Gastroesophageal sphincter (tissue), 4 donors: ENCODE measurements around the gene PPP1R13B. TPM values are rescaled to one million over a fixed set of nuclear protein-coding genes. Genes with fewer than 3 reads are reported as not detected.

Source experiments
- ATAC-seq: fragments of 150-250 bp; one replicate; pipeline ENCODE4 v1.9.1; 2016; ENCODE audit warnings: mild to moderate bottlenecking, moderate library complexity
- H3K27ac ChIP-seq, 4 donors: fragments of 200-600 bp; sonication (generic) in 3 of 4; 1 replicate in 3 of 4; 2 replicates in 1 of 4; pipeline ENCODE4 v1.5.1; 2016 to 2019
- H3K27me3 ChIP-seq: fragments of 200-600 bp; sonication (generic); one replicate; pipeline ENCODE4 v1.5.1; 2019
- H3K36me3 ChIP-seq, 2 donors: fragments of 200-600 bp; sonication (generic); one replicate each; pipeline ENCODE4 v1.5.1; 2019; ENCODE audit warnings: control low read depth in 1 of 2
- H3K4me1 ChIP-seq, 3 donors: fragments of 200-600 bp; sonication (generic); 1 replicate in 2 of 3; 2 replicates in 1 of 3; pipeline ENCODE4 v1.5.1; 2016 to 2019; ENCODE audit warnings: control low read depth in 2 of 3
- H3K4me3 ChIP-seq, 2 donors: fragments of 200-600 bp; sonication (generic); one replicate each; pipeline ENCODE4 v1.5.1; 2019; ENCODE audit warnings: mild to moderate bottlenecking in 1 of 2, moderate library complexity in 1 of 2
- H3K9me3 ChIP-seq, 3 donors: fragments of 200-600 bp; sonication (generic); one replicate each; pipeline ENCODE4 v1.5.1; 2017 to 2019; ENCODE audit warnings: control low read depth in 2 of 3
- EP300 ChIP-seq: sonication (generic); formaldehyde crosslinking; IDR thresholded peaks from one replicate; pipeline ENCODE4 v1.6.1; 2017; ENCODE audit warnings: antibody characterized with exemption, mild to moderate bottlenecking
- POLR2A ChIP-seq, 2 donors: fragments of 450-650 bp; IDR thresholded peaks; one replicate each; pipeline ENCODE4 v1.6.1; 2017; ENCODE audit warnings: antibody characterized with exemption in 2 of 2, mild to moderate bottlenecking in 2 of 2, moderate library complexity in 1 of 2
- POLR2AphosphoS5 ChIP-seq: sonication (generic); formaldehyde crosslinking; IDR thresholded peaks from one replicate; pipeline ENCODE4 v1.6.1; 2017; ENCODE audit warnings: antibody characterized with exemption
- WGBS, 2 donors: methylation state at CpG; one replicate each; pipeline ENCODE4 v1.1.5; 2018; ENCODE audit warnings: low coverage in 1 of 2; 5-methylcytosine and 5-hydroxymethylcytosine counted together
- total RNA-seq, 4 donors: library from RNA; depleted of rRNA; stranded (reverse); fragments of >200 nt; gene quantifications; one replicate each; pipeline ENCODE4 v1.1.0, GENCODE V29; 2016
- TF ChIP-seq, protein P1 (sequence below), 4 experiments: fragments of 200-600 bp in 2 of 4; fragments of 450-650 bp in 2 of 4; sonication (generic) in 1 of 4; IDR thresholded peaks; one replicate each; pipeline ENCODE4 v1.5.1; 2017 to 2019; ENCODE audit warnings: antibody characterized with exemption in 4 of 4, mild to moderate bottlenecking in 2 of 4, moderate library complexity in 2 of 4

The PPP1R13B gene
- total RNA-seq, 4 donors from 2014 or later = 13.9 to 24.8 (median 17.5) TPM

DNA sequence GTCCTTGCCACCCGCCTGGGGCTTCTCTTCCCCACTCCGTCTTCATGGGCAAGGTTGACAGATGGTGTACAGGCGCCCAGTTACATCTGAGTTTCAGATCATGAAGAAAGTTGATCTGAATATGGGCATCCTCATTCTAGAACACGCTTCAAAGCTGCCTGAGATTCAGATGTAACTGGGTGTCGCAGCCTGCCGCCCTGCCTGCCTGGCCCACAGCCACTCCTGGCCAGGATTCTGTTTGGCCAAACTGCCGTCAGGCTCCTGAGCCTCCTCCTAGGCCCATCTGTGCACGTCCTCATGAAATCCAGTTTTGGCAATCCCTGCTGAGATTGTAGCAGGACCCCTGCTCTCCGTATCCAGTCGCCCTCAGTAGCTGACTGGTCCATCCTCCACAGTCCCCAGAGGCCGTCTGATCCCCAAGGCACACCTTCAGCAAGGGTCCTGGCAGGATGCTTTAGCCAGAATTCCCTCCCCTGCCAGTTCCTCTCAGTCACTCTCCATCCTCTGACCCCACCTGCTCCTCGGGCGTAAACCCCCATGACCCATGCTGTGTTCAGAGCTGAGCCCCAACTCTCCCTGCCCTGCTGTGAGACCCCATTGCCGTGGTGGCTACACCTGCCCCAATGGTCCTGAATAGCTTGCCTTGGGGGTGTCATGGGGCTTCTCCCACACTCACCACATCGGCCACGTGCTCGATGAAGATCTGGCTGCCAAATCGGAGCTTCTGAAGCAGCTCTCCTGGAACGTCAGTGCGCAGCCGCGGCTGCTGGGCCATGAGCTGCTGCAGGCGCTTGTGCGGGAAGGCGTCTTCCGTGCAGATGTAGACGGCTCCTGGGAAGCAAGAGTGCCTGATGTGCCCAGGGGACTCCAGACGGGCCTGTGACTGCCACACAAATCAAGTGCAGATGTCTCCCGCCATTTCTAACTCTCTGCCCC lies 144.6 kb downstream of the PPP1R13B start:
- H3K36me3 ChIP-seq = peaks cover 0 to 99% of the 10 kb centered on the region in 2 donors

DNA sequence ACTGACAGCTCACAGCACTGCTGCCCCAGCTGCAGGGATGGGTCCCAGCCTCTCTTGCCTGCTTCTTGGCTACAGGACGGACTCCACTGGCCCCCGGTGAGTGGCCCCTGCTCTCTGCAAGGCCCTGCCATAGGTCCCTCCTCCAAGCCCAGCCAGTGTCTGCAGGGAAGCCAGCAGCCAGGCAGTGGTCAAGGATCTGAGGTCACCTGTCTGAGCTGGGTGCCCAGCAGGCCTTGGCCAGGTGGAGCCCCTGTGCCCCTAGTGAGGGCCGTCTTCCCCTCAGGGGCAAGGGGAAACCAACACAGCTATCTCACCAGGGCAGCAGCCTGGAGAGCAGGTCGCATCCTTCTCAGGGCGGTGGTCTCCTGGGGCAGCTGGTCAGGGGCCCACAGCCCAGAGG lies 145.3 kb downstream of the PPP1R13B start:
- Histone ChIP-seq H3K27ac (no peak overlapping the region), H3K4me3 (no peak overlapping the region), H3K36me3 (peaks cover 0 to 97% of the 10 kb centered on the region in 2 donors), H3K27me3 (no peaks in the 10 kb centered on the region), H3K9me3 (no peaks in the 10 kb centered on the region), H3K4me1 (peaks cover 3 to 86% (median 20%) of the 10 kb centered on the region in 3 donors)
- no peak for ATAC-seq
- TF ChIP-seq POLR2A (IDR thresholded peaks at IDR 0.05) (no peak), POLR2AphosphoS5 (no peak), EP300 (no peak)
- TF ChIP-seq, protein P1, sequence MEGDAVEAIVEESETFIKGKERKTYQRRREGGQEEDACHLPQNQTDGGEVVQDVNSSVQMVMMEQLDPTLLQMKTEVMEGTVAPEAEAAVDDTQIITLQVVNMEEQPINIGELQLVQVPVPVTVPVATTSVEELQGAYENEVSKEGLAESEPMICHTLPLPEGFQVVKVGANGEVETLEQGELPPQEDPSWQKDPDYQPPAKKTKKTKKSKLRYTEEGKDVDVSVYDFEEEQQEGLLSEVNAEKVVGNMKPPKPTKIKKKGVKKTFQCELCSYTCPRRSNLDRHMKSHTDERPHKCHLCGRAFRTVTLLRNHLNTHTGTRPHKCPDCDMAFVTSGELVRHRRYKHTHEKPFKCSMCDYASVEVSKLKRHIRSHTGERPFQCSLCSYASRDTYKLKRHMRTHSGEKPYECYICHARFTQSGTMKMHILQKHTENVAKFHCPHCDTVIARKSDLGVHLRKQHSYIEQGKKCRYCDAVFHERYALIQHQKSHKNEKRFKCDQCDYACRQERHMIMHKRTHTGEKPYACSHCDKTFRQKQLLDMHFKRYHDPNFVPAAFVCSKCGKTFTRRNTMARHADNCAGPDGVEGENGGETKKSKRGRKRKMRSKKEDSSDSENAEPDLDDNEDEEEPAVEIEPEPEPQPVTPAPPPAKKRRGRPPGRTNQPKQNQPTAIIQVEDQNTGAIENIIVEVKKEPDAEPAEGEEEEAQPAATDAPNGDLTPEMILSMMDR (IDR thresholded peaks at IDR 0.05) = no peak
- WGBS, 2 donors = no CpG with 5 or more reads among the region's 5 CpGs

More for the DNA sequence above, 144.6 kb downstream of the PPP1R13B start:
- Histone ChIP-seq H3K4me3 (no peak overlapping the region), H3K27ac (peak overlapping the region in 2 of 4 donors; percentile 36 to 67), H3K9me3 (no peaks in the 10 kb centered on the region), H3K4me1 (peaks cover 0 to 82% (median 13%) of the 10 kb centered on the region in 3 donors), H3K27me3 (no peaks in the 10 kb centered on the region)
- no peak for TF ChIP-seq POLR2AphosphoS5
- TF ChIP-seq EP300 = no peak
- no peak for TF ChIP-seq POLR2A (IDR thresholded peaks at IDR 0.05)
- no peak for ATAC-seq
- WGBS, 2 donors = 36 to 70% methylated on average over 2 to 3 of the region's 29 CpGs

DNA sequence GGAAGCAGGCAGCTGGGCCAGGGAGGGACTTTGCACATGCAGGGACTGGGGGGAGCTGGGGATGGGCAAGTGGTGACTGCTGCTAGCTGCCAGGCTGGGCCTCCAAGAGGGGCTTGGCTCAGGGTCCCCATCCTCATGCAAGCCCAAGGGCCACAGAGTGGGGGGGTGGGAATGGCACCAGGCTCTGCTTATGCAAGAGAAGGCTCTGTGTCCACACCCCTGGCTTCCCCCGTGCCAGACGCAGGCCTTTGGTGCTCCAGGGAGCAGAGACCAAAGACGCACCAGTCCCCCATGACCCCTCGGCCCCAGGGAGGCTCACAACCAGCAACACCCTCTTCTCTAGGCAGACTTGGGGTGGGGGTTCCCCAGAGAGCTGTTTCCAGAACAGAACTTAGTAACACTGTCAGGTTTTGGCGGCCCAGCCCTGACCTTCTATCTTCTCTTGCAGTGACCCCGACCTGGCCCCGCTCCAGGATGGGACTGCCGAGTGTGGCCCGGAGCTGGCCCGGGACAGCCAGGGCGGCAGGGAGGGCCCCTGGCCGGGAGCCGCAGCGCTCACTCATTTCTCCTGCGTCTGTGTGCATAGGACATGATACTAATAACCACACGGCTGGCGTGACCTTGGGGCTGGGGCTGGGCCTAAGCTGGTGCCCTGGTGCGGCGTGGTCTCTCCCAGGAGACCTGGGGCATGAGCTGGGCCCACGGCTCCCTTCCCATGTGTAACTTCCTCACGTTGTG lies 146.5 kb downstream of the PPP1R13B start:
- peak overlapping the region in 1 of 4 donors; percentile 33 for H3K27ac ChIP-seq
- peaks cover 3 to 86% (median 31%) of the 10 kb centered on the region in 3 donors for H3K4me1 ChIP-seq
- H3K36me3 ChIP-seq = peaks cover 0 to 85% of the 10 kb centered on the region in 2 donors
- no peaks in the 10 kb centered on the region for H3K9me3 ChIP-seq
- 90% methylated on average over 6 of the region's 21 CpGs; no CpG with 5 or more reads in 1 of the 2 donors for WGBS, 2 donors
- no peaks in the 10 kb centered on the region for H3K27me3 ChIP-seq
- ATAC-seq = no peak
- TF ChIP-seq POLR2AphosphoS5 = no peak
- TF ChIP-seq POLR2A (IDR thresholded peaks at IDR 0.05) = no peak
- TF ChIP-seq, protein P1 (IDR thresholded peaks at IDR 0.05) = no peak
- no peak for TF ChIP-seq EP300
- H3K4me3 ChIP-seq = no peak overlapping the region

DNA sequence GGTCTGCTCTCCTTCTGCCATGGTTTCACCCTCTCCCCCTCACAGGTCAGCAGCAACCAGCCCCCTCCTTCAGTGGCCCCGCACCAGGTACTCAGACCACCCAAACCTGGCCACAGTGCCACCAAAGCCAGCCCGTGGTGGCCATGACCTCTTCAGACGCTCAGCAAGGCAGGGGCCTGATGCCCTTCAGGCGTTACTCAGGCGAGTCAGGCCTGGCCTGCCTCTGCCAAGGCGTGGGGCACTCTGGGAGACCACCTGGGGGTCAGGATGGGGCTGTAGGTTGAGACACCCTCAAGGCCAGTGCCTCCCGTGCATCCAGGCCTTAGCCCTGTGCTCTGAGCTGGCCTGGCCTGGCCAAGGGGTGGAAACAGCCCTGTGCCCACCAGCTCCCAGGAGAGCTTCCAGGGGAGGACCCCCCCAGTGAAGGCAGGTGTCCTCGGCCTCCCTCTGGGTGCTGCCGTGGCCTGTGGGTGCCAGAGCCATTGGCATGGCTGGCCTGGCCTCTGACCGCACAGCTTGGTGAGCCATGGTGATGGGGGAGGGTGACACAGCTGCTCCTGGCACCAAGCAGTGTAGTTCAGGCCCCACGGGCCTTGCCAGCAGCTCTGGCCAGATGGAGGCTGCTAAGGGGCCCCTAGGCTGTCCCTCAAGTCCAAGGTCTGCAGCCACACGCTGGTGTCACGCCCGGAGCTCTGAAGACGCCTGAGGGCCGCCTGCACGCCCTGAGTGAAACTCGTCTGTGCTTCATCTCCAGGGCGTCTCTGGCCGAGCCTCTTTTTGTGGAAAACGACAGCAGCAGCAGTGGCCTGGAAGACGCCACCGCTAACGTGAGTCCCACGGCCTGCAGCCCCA lies 147.2 kb downstream of the PPP1R13B start:
- 83 to 100% methylated on average over 1 of the region's 25 CpGs for WGBS, 2 donors
- Histone ChIP-seq H3K4me3 (no peak overlapping the region), H3K27me3 (no peaks in the 10 kb centered on the region), H3K4me1 (peaks cover 3 to 89% (median 37%) of the 10 kb centered on the region in 3 donors), H3K27ac (peak overlapping the region in 3 of 4 donors; percentile 31 to 77 (median 33)), H3K36me3 (peaks cover 0 to 79% of the 10 kb centered on the region in 2 donors), H3K9me3 (no peaks in the 10 kb centered on the region)
- no peak for ATAC-seq
- TF ChIP-seq, protein P1 (IDR thresholded peaks at IDR 0.05) = no peak
- no peak for TF ChIP-seq POLR2AphosphoS5
- TF ChIP-seq EP300 = no peak
- no peak for TF ChIP-seq POLR2A (IDR thresholded peaks at IDR 0.05)
